NCI-H2196 treated with DMSO at 0.1 percent for 48 hours (cell line): ENCODE data around the gene RNF213.
A peak's percentile ranks its signal among the peaks of the same experiment; 100 is the strongest.
"Not testable (repeated sequence)": the region's sequence is repeated elsewhere in the genome, so short reads cannot be mapped to it uniquely, and the experiment has no call there.

Source experiments
- DNase-seq: peaks from one replicate; lab custom pipeline; 2025; ENCODE audit not compliant: unreplicated experiment; lab: John Stamatoyannopoulos, UW

RNF213 gene

DNA sequence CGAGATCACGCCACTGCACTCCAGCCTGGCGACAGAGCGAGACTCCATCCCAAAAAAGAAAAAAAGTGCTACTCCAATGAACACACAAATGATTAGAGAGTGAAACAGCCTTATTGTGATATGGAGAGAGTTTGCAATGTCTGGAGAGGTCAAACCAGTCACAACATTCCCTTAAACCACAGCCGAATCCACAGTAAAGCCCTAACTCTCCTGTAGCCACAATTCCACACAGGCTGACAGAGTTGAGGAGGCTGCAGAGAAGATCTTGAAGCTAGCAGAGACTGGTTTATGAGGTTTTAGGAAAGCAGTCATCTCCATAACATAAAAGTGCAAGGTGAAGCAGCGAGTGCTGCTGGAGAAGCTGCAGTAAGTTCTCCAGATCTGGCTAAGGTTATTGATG, 6.7 kb downstream of the RNF213 start:
- no peak for DNase-seq

DNA sequence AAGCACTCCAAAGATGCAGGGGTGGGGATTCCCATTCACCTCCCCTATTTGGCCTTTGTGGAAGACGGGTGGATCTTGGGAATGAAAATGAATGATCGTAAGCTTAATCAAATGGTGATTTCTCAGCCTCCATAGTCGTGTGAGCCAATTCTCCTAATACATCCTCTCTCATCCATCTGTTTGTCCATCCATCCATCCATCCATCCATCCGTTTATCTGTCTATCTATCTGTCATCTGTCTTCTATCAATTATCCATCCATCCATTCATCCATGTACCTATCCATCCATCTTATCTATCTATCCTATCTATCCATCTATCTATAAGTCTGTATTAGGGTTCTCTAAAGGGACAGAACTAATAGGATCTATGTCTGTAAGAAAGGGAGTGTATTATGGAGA, 7.8 kb downstream of the RNF213 start:
- DNase-seq, result no peak

DNA sequence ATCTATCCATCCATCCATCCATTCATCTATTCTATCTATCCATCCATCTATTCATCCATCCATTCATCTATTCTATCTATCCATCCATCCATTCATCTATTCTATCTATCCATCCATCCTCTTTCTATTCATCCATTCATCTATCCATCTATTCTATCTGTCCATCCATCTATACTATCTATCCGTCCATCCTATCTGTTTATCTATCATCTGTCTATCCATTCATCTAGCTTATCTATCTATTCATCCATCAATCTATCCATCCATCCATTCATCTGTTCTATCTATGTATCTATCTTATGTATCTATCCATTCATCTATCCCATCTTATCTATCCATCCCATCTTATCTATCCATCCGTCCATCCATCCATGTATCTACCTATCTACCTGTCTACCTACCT, 8.8 kb downstream of the RNF213 start:
- no peak for DNase-seq

- no peak for DNase-seq
Observed at GRCh38 chr17:80270104-80270503, 9.5 kb downstream of the RNF213 start.

- peak; percentile 21 for DNase-seq
Observed at GRCh38 chr17:80270836-80271235, 10.2 kb downstream of the RNF213 start.

- no peak for DNase-seq
Observed at GRCh38 chr17:80272366-80272765, 11.7 kb downstream of the RNF213 start.

- DNase-seq, result no peak
Observed at GRCh38 chr17:80274331-80274730, 13.7 kb downstream of the RNF213 start.

DNA sequence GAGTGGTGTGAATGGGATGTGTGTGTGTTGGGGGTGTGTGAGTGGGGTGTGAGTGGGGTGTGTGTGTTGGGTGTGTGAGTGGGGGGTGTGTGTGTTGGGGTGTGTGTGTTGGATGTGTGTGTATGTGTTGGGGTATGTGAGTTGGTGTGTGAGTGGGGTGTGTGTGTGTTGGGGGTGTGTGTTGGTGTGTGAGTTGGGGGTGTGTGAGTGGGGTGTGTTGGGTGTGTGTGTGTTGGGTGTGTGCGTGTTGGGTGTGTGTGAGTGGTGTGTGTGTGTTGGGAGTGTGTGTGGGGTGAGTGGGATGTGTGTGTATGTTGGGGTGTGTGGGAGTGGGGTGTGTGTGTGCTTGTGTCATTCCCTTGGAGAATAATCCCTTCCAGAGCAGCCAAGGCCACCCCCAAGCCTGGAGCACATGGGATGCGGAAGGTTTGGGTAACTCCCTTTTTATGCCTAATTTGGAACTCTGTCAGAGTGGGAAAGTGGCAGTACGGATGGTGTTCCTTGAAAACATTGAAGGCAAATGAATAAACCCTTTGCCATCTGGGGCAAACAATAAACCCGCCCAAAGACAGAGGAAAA, 14.3 kb downstream of the RNF213 start:
- DNase-seq, result no peak

- DNase-seq, result not testable (repeated sequence)
Observed at GRCh38 chr17:80275857-80276256, 15.2 kb downstream of the RNF213 start.

DNA sequence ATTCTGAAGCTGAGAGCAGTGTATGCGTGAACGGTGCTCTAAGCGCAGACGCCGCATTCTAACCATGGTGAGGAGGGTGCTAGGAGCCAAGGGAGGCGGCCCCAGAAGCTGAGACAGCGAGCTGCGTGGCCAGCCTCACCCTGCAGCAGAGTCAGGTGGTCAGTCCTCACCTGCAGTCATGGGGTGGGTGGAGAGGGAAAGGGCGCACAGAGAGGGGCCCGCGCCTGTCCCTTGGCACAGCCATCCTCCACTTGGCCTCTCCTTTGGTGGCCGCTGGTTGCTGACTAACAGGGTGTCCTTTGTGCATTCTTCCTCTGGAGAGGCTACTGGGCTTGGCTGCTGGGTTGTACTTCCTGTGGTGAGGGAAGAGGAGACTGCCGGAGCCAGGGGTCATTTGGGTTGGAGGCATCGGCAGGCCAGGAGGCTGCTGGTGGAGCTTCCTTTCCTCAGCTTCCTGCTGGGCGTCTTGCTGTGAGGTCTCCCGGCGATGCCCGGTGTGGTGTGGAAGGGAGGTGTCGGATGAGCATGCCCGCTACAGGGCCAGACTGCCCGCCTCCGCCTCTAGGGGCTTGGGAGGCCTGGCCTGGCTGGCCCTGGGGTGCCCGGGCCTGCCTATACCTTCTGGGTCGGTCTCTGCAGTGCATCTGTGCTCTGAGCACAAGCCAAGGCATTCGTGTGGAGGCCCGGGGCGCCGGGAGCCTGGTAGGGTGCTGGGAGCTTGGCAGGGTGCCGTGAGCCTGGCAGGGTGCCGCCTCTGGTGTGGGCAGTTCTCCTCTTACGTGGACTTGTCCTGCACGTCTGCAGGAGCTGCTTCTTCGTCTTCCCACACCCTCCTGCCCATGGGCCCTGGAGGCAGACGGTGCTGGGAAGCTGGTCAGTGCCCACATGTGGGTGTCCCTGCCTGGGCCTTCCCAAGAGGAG, 17.4 kb downstream of the RNF213 start:
- peak; percentile 89 for DNase-seq

GRCh38 chr17:80279895-80280294, 19.2 kb downstream of the RNF213 start:
- peak; percentile 41 for DNase-seq

DNA sequence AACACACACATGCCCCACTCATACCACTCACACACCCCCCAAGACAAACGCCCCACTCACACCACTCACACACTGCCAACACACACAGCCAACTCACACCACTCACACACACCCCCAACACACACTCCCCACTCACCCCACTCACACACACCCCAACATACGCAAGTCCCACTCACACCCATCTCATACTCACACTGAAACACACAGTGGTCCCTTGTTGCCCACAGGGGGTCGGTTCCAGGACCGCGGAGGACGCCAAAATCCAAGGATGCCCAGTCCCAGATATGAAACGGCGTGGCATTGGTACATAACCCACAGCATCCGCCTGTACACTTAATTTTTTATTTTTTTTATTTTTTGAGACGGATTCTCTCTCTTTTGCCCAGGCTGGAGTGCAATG, 20.9 kb downstream of the RNF213 start:
- DNase-seq, result no peak

DNA sequence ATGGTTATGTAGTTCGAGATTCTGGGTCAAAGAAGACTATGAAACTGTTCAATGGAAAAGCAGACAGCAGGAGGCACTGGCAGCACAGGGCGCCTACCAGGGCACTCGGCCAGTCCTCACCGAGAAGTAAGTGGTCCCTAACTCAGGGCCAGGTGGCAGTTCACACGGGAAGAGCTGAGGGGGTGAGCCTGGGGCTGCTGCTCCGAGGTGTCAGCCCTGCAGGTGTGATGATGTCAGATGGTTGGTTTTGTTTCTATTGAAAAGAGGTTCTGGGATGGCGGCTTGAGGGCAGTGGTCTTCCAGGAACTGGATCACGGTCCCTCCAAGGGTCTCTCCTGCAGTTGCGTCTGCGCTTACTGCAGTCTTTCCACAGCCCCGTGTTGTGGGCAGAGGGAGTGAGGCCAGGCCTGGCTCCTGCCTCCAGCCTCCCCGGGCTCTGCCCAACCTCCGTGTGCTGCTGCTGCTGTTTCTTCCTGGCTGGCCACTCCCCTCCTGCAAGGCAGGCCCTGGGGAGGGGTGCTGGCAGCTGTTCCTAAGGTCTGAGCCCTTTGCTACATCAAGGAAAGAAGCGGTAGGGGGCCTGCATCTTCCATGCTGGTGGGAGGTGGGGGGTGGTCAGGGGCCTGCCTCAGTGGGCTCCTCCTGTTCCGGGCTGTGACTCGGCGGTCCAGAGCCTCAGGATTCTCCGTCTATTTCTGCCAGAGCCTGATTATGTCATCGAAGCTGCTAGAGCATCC, 22.6 kb downstream of the RNF213 start:
- DNase-seq, result peak; percentile 37

- no peak for DNase-seq
Observed at GRCh38 chr17:80284631-80285030, 24.0 kb downstream of the RNF213 start.

- DNase-seq, result no peak
Observed at GRCh38 chr17:80285237-80285920, 24.7 kb downstream of the RNF213 start.

GRCh38 chr17:80286638-80286960, 25.9 kb downstream of the RNF213 start:
- no peak for DNase-seq

DNA sequence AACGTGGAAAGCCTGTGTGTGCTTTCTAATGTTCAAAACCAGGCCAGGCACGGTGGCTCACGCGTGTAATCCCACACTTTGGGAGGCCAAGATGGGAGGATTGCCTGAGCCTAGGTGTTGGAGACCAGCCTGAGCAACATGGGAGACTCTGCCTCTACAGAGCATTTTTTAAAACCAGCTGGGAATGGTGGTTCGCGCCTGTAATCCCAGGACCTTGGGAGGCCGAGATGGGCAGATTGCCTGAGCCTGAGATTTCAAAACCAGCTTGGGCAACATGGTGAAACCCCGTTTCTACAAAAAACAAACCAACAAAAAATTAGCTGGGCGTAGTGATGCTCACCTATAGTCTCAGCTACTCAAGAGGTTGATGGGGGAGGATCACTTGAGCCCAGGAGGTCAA, 26.4 kb downstream of the RNF213 start:
- DNase-seq, result no peak

DNA sequence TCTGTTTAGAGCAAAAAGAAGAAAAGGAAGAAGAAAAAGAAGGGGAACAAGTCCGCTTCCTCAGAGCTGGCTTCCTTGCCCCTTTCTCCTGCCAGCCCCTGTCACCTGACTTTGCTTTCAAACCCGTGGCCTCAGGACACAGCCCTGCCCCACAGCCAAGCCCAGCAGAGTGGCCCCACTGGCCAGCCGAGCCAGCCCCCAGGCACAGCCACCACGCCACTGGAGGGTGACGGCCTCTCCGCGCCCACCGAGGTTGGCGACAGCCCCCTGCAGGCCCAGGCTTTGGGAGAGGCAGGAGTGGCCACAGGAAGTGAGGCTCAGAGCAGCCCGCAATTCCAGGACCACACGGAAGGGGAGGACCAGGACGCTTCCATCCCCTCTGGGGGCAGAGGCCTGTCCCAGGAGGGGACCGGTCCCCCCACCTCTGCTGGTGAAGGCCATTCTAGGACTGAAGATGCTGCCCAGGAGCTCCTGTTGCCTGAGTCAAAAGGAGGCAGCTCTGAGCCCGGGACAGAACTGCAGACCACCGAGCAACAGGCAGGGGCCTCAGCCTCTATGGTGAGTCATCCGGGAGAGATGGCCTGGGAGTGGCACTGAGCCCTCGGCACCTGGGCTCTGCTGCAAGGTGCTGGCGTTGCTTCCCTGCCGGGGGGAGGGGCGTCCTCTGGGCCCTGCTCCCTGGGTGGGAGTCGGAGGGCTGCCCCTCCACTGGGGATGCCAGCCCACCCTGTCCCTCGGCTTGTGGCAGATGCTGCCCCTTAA, 27.3 kb downstream of the RNF213 start:
- no peak for DNase-seq

DNA sequence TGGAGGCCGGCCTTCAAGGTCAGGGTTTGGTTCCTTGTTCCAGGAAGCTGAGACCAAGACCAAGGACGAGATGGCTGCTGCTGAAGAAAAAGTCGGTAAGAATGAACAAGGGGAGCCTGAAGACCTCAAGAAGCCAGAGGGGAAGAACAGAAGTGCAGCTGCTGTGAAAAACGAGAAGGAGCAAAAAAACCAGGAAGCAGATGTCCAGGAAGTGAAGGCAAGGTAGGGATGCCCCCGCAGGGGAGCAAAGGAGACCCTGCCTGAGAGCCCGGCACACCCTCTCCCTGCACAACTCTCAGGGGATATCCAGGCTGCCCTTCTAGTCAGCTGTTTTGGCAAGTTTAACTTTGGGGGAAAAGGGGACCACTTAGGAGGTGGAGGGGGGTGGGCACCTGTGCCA, 29.0 kb downstream of the RNF213 start:
- no peak for DNase-seq

DNA sequence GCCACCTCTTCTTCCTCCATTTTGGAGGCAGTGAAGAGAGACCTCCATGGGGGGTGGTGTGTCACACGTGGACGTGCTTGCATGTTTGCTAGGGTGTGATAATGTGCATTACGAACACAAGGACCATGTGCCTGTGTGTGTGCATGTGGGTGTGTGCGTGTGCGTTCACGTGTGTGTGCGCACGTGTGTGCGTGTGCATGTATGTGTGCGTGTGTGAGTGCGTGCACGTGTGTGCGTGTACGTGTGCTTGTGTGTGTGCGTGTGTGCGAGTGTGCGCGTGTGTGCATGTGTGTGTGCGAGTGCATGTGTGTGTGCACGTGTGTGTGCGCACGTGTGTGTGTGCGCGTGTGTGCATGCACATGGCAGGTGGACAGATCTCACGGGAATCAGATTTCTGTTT, 29.5 kb downstream of the RNF213 start:
- no peak for DNase-seq

- DNase-seq, result no peak
Observed at GRCh38 chr17:80291260-80291659, 30.6 kb downstream of the RNF213 start.
